Thyroid gland (tissue), 4 donors: Measurements from ENCODE around the gene TTC9B.
A peak's percentile ranks its signal among the peaks of the same experiment; 100 is the strongest.

ENCODE experiments used
- POLR2A ChIP-seq, 2 donors: fragments of 450-650 bp; IDR thresholded peaks; one replicate each; pipeline ENCODE4 v1.6.1; 2017; ENCODE audit warnings: antibody characterized with exemption in 2 of 2, mild to moderate bottlenecking in 2 of 2, moderate library complexity in 1 of 2
- TF ChIP-seq, protein P1 (sequence below), 6 experiments: fragments of 200-600 bp in 3 of 6; fragments of 450-650 bp in 3 of 6; sonication (generic) in 3 of 6; IDR thresholded peaks; one replicate each; pipeline ENCODE4 v1.5.1; 2016 to 2019; ENCODE audit warnings: antibody characterized with exemption in 6 of 6, mild to moderate bottlenecking in 2 of 6, inconsistent platforms in 1 of 6, moderate library complexity in 1 of 6

DNA sequence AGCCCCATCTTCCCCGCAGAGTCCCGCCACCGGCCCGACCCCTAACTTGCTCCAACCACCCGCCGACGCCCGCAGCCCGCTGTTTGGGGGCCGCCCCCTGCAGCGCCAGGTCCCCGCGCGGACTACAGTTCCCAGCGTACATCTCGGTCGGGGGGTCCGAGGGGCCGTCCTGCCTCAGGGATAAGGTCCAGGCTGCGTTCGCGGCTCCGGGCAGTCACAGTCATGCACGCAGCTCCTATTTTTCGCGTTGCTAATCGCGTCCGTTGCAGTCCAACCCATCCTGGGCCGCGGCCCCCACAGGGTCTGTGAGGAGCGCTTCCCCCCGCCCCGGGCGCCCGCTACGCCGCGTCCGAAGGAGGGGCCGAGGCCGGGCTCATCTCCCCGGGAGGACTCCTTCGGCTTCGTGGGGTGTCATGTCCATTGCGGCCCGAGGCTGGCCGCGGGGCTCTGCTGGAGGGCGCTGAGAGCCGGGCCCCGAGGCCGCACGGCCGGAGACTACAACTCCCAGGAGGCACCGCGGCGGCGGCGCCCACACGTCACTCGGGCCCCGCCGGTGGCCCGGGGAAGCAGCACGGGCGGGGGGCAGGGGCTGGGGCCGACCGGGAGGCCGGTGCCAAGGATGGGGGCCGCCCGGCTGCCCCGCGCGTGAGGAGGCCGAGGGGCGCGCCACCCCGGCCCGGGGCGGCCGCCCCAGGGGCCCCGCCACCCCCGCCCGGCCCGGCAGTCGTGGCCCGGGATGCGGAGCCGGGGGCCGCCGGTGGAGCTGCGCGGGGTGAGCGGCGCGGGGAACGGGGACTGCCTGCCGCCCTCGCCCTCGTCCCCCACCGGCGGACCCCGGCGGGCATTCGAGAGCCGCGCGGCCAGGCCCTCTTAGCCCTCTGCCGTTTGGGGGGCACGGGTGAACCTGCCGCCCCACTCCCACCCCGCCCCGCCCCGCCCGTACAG, 27.0 kb downstream of the TTC9B start, which contains the start of gene MAP3K10:
- TF ChIP-seq, protein P1, sequence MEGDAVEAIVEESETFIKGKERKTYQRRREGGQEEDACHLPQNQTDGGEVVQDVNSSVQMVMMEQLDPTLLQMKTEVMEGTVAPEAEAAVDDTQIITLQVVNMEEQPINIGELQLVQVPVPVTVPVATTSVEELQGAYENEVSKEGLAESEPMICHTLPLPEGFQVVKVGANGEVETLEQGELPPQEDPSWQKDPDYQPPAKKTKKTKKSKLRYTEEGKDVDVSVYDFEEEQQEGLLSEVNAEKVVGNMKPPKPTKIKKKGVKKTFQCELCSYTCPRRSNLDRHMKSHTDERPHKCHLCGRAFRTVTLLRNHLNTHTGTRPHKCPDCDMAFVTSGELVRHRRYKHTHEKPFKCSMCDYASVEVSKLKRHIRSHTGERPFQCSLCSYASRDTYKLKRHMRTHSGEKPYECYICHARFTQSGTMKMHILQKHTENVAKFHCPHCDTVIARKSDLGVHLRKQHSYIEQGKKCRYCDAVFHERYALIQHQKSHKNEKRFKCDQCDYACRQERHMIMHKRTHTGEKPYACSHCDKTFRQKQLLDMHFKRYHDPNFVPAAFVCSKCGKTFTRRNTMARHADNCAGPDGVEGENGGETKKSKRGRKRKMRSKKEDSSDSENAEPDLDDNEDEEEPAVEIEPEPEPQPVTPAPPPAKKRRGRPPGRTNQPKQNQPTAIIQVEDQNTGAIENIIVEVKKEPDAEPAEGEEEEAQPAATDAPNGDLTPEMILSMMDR (IDR thresholded peaks at IDR 0.05) = no peak
- peak in 1 of 2 donors; percentile 48 for TF ChIP-seq POLR2A (IDR thresholded peaks at IDR 0.05)
